ENCODE data around the gene CACNA2D3. TPM values are rescaled to one million over a fixed set of nuclear protein-coding genes. Genes with fewer than 3 reads are reported as not detected.

CACNA2D3 gene
- total RNA-seq, 6 donors from 2014 or later = 2.9 to 16.8 (median 4.9) TPM

- no peak for ATAC-seq (ENCODE audit: low FRiP score in 2 of 2)
- Histone ChIP-seq H3K4me3 (no peak overlapping the region), H3K27me3 (no peaks in the 10 kb centered on the region), H3K27ac (no peak overlapping the region), H3K4me1 (peaks cover 4 to 13% (median 8%) of the 10 kb centered on the region in 4 donors), H3K9me3 (no peaks in the 10 kb centered on the region), H3K36me3 (no peaks in the 10 kb centered on the region)
- 85 to 88% methylated on average over 1 of the region's 1 CpG for WGBS, 2 donors
- DNase-seq = no peak
- TF ChIP-seq POLR2A (IDR thresholded peaks at IDR 0.05) (no peak), POLR2AphosphoS5 (IDR thresholded peaks at IDR 0.05) (no peak), EP300 (IDR thresholded peaks at IDR 0.05) (no peak)
- TF ChIP-seq, protein P1, sequence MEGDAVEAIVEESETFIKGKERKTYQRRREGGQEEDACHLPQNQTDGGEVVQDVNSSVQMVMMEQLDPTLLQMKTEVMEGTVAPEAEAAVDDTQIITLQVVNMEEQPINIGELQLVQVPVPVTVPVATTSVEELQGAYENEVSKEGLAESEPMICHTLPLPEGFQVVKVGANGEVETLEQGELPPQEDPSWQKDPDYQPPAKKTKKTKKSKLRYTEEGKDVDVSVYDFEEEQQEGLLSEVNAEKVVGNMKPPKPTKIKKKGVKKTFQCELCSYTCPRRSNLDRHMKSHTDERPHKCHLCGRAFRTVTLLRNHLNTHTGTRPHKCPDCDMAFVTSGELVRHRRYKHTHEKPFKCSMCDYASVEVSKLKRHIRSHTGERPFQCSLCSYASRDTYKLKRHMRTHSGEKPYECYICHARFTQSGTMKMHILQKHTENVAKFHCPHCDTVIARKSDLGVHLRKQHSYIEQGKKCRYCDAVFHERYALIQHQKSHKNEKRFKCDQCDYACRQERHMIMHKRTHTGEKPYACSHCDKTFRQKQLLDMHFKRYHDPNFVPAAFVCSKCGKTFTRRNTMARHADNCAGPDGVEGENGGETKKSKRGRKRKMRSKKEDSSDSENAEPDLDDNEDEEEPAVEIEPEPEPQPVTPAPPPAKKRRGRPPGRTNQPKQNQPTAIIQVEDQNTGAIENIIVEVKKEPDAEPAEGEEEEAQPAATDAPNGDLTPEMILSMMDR (IDR thresholded peaks at IDR 0.05) = no peak
Measured at GRCh38 chr3:54888873-54889272, 766.5 kb downstream of the CACNA2D3 start.

DNA sequence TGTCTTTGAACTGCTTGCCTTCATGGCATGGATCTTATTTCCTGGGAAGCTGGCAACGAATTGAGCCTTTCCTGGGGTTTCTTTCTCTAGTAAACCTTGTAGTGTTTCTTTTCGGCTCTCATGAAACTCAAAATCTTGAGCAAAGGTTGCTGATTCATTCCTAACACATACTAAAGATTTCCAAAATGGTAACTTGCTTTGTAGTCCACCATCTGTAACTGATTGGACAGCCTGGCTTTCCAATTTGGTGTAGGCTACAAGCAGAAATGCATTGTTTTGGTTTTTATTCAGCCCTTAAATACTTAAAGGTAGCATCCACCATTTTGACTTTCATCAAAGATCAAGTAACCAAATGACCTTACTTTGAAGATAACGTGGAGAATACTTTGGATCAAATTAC, 767.4 kb downstream of the CACNA2D3 start:
- H3K27ac ChIP-seq = no peak overlapping the region
- no peak for DNase-seq

GRCh38 chr3:54891540-54891897, 769.2 kb downstream of the CACNA2D3 start:
- Histone ChIP-seq H3K36me3 (no peaks in the 10 kb centered on the region), H3K4me3 (no peak overlapping the region), H3K27ac (peak overlapping the region in 3 of 4 donors; percentile 31 to 33 (median 33)), H3K4me1 (peaks cover 4 to 13% (median 8%) of the 10 kb centered on the region in 4 donors), H3K27me3 (no peaks in the 10 kb centered on the region), H3K9me3 (no peaks in the 10 kb centered on the region)
- DNase-seq = peak; percentile 12 to 84
- TF ChIP-seq EP300 (IDR thresholded peaks at IDR 0.05) = no peak
- TF ChIP-seq, protein P1 (IDR thresholded peaks at IDR 0.05) = peak in 4 of 6 experiments; percentile 26 to 72 (median 52)
- TF ChIP-seq POLR2A (IDR thresholded peaks at IDR 0.05) = no peak
- TF ChIP-seq POLR2AphosphoS5 (IDR thresholded peaks at IDR 0.05) = peak in 1 of 2 donors; percentile 37
- peak; percentile 90 to 96 for ATAC-seq (ENCODE audit: low FRiP score in 2 of 2)
- WGBS, 2 donors = 10 to 19% methylated on average over 5 of the region's 5 CpGs

More for the DNA sequence above, 767.4 kb downstream of the CACNA2D3 start:
- Histone ChIP-seq H3K9me3 (no peaks in the 10 kb centered on the region), H3K36me3 (no peaks in the 10 kb centered on the region), H3K27me3 (no peaks in the 10 kb centered on the region), H3K4me3 (no peak overlapping the region), H3K4me1 (peaks cover 4 to 13% (median 8%) of the 10 kb centered on the region in 4 donors)
- 85 to 88% methylated on average over 3 of the region's 3 CpGs for WGBS, 2 donors
- ATAC-seq (ENCODE audit: low FRiP score in 2 of 2) = no peak
- TF ChIP-seq POLR2AphosphoS5 (IDR thresholded peaks at IDR 0.05) (no peak), EP300 (IDR thresholded peaks at IDR 0.05) (no peak), POLR2A (IDR thresholded peaks at IDR 0.05) (no peak)
- TF ChIP-seq, protein P1 (IDR thresholded peaks at IDR 0.05) = no peak

- ATAC-seq (ENCODE audit: low FRiP score in 2 of 2) = no peak
- no peak overlapping the region for H3K4me3 ChIP-seq
- H3K27ac ChIP-seq = no peak overlapping the region
- H3K36me3 ChIP-seq = no peaks in the 10 kb centered on the region
- H3K27me3 ChIP-seq = no peaks in the 10 kb centered on the region
- H3K9me3 ChIP-seq = no peaks in the 10 kb centered on the region
- peaks cover 4 to 13% (median 8%) of the 10 kb centered on the region in 4 donors for H3K4me1 ChIP-seq
- no peak for DNase-seq
- no peak for TF ChIP-seq POLR2A (IDR thresholded peaks at IDR 0.05)
- TF ChIP-seq EP300 (IDR thresholded peaks at IDR 0.05) = no peak
- 39 to 90% methylated on average over 2 of the region's 2 CpGs for WGBS, 2 donors
Measured at GRCh38 chr3:54892168-54892567, 769.8 kb downstream of the CACNA2D3 start.

DNA sequence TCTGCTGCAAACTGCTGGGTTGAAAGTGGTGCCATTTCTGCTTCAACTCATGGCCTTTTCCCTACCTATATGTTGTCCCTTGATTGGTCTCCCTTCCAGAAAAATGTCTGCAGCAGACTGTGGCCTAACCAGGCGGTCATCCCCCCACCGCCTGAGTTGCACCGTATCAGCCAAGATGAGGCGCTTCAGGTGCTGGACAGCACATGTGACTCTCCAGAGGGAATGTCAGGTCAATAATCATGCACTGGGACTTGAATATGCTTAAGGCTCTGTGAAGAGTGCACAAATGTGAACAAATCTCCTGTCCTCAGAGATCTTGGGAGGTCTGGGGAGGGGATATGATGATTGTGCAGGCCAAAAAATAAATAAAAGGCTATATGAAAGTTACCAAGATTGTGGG, 773.3 kb downstream of the CACNA2D3 start:
- no peak for ATAC-seq (ENCODE audit: low FRiP score in 2 of 2)
- no peaks in the 10 kb centered on the region for H3K36me3 ChIP-seq
- no peak for TF ChIP-seq POLR2A (IDR thresholded peaks at IDR 0.05)
- no peak for TF ChIP-seq EP300 (IDR thresholded peaks at IDR 0.05)
- TF ChIP-seq, protein P1 (IDR thresholded peaks at IDR 0.05) = no peak
- TF ChIP-seq POLR2AphosphoS5 (IDR thresholded peaks at IDR 0.05) = no peak
- 91 to 97% methylated on average over 4 of the region's 4 CpGs for WGBS, 2 donors
- no peak for DNase-seq
- H3K27me3 ChIP-seq = no peaks in the 10 kb centered on the region
- H3K4me3 ChIP-seq = no peak overlapping the region
- no peak overlapping the region for H3K27ac ChIP-seq
- H3K9me3 ChIP-seq = no peaks in the 10 kb centered on the region
- H3K4me1 ChIP-seq = peaks cover 4 to 13% (median 8%) of the 10 kb centered on the region in 4 donors

Data from upper lobe of left lung (tissue), 6 donors.